ENCODE measurements around the gene PLCB1. TPM values are rescaled to one million over a fixed set of nuclear protein-coding genes. Genes with fewer than 3 reads are reported as not detected.

PLCB1 gene
- total RNA-seq, 1 donor, result 13.4 TPM

- Histone ChIP-seq H3K4me1 (ENCODE audit: insufficient read depth, low read length) (no peaks in the 10 kb centered on the region), H3K79me2 (ENCODE audit: insufficient read depth, low read length) (no peaks in the 10 kb centered on the region), H3K9me3 (ENCODE audit: low read depth, low read length) (no peaks in the 10 kb centered on the region), H3K27me3 (ENCODE audit: insufficient read depth, low read length) (no peaks in the 10 kb centered on the region), H2AFZ (ENCODE audit: low read length) (no peak overlapping the region), H3K4me3 (ENCODE audit: insufficient read depth, low read length) (no peak overlapping the region), H3K4me2 (ENCODE audit: insufficient read depth, low read length) (no peak overlapping the region), H3K36me3 (ENCODE audit: insufficient read depth, low read length) (no peaks in the 10 kb centered on the region), H3K27ac (ENCODE audit: low read depth, low read length) (no peak overlapping the region), H4K20me1 (ENCODE audit: insufficient read depth, low read length) (no peaks in the 10 kb centered on the region)
- TF ChIP-seq CTCF (IDR thresholded peaks at IDR 0.05; ENCODE audit: extremely low read depth, low read depth, low read length), result no peak
- DNase-seq (ENCODE audit: insufficient read length, low spot score, missing footprints), result no peak
Measured at GRCh38 chr20:8267009-8267408, 134.9 kb downstream of the PLCB1 start.

- Histone ChIP-seq H3K4me3 (ENCODE audit: insufficient read depth, low read length) (no peak overlapping the region), H3K27ac (ENCODE audit: low read depth, low read length) (no peak overlapping the region), H2AFZ (ENCODE audit: low read length) (no peak overlapping the region), H3K27me3 (ENCODE audit: insufficient read depth, low read length) (no peaks in the 10 kb centered on the region), H3K4me2 (ENCODE audit: insufficient read depth, low read length) (no peak overlapping the region), H3K9me3 (ENCODE audit: low read depth, low read length) (no peaks in the 10 kb centered on the region), H3K79me2 (ENCODE audit: insufficient read depth, low read length) (no peaks in the 10 kb centered on the region), H3K4me1 (ENCODE audit: insufficient read depth, low read length) (no peaks in the 10 kb centered on the region), H3K36me3 (ENCODE audit: insufficient read depth, low read length) (no peaks in the 10 kb centered on the region), H4K20me1 (ENCODE audit: insufficient read depth, low read length) (no peaks in the 10 kb centered on the region)
- TF ChIP-seq CTCF (IDR thresholded peaks at IDR 0.05; ENCODE audit: extremely low read depth, low read depth, low read length), result no peak
- no peak for DNase-seq (ENCODE audit: insufficient read length, low spot score, missing footprints)
Measured at GRCh38 chr20:8271727-8272126, 139.7 kb downstream of the PLCB1 start.

DNA sequence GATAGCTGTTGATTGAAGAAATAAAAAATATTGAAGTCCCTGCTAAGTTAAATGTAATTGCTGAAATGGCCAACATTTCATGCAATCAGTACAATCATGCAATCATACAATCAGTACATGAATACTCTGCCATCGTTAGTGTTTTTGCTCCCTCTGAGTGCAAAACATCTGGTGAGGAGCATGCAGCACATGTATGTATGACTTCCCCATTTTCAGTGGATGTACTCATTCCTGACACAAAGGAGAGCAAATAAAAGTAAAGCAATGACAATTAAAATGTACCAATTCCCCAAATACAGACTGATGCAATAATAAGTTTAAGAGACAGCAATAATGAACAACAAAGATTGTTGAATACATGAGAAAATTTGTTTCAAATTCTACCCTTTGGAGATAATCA is 140.7 kb downstream of the PLCB1 start:
- H3K4me2 ChIP-seq (ENCODE audit: insufficient read depth, low read length), result no peak overlapping the region
- H3K4me3 ChIP-seq (ENCODE audit: insufficient read depth, low read length), result no peak overlapping the region
- H3K36me3 ChIP-seq (ENCODE audit: insufficient read depth, low read length), result no peaks in the 10 kb centered on the region
- no peaks in the 10 kb centered on the region for H3K79me2 ChIP-seq (ENCODE audit: insufficient read depth, low read length)
- H2AFZ ChIP-seq (ENCODE audit: low read length), result no peak overlapping the region
- no peak overlapping the region for H3K27ac ChIP-seq (ENCODE audit: low read depth, low read length)
- TF ChIP-seq CTCF (IDR thresholded peaks at IDR 0.05; ENCODE audit: extremely low read depth, low read depth, low read length), result no peak
- H3K9me3 ChIP-seq (ENCODE audit: low read depth, low read length), result no peaks in the 10 kb centered on the region
- H4K20me1 ChIP-seq (ENCODE audit: insufficient read depth, low read length), result no peaks in the 10 kb centered on the region
- no peaks in the 10 kb centered on the region for H3K4me1 ChIP-seq (ENCODE audit: insufficient read depth, low read length)
- DNase-seq (ENCODE audit: insufficient read length, low spot score, missing footprints), result no peak
- H3K27me3 ChIP-seq (ENCODE audit: insufficient read depth, low read length), result no peaks in the 10 kb centered on the region

DNA sequence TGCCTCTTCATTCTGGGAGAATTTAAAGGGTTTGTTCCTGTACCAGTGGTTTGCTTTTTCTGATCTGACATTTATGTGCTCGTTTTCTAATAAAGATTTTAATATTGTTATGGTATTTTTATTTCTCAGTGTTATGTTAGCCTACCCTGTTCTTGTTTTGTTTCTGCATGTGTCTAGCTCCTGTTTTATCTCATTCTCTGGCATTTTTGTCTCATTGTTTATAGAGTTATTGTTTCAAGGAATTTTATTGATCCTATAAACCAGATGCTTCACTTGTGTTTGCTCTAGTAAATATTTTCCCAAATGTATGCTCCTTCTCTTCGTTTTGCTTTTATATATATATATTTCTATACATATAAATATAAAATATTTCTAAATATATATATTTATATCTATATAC is 152.8 kb downstream of the PLCB1 start:
- no peaks in the 10 kb centered on the region for H3K4me1 ChIP-seq (ENCODE audit: insufficient read depth, low read length)
- no peaks in the 10 kb centered on the region for H4K20me1 ChIP-seq (ENCODE audit: insufficient read depth, low read length)
- no peak overlapping the region for H2AFZ ChIP-seq (ENCODE audit: low read length)
- no peaks in the 10 kb centered on the region for H3K9me3 ChIP-seq (ENCODE audit: low read depth, low read length)
- H3K4me2 ChIP-seq (ENCODE audit: insufficient read depth, low read length), result no peak overlapping the region
- H3K4me3 ChIP-seq (ENCODE audit: insufficient read depth, low read length), result no peak overlapping the region
- no peaks in the 10 kb centered on the region for H3K36me3 ChIP-seq (ENCODE audit: insufficient read depth, low read length)
- no peaks in the 10 kb centered on the region for H3K79me2 ChIP-seq (ENCODE audit: insufficient read depth, low read length)
- no peak for DNase-seq (ENCODE audit: insufficient read length, low spot score, missing footprints)
- no peak overlapping the region for H3K27ac ChIP-seq (ENCODE audit: low read depth, low read length)
- no peaks in the 10 kb centered on the region for H3K27me3 ChIP-seq (ENCODE audit: insufficient read depth, low read length)
- TF ChIP-seq CTCF (IDR thresholded peaks at IDR 0.05; ENCODE audit: extremely low read depth, low read depth, low read length), result no peak
